Astrocyte (in vitro differentiated cells and primary cell): Measurements from ENCODE around the gene JMJD6. TPM values are rescaled to one million over a fixed set of nuclear protein-coding genes. Genes with fewer than 3 reads are reported as not detected.

ENCODE experiments used
- DNase-seq: peaks from one replicate; pipeline ENCODE4 v3.0.0-alpha.2; 2010; ENCODE audit warnings: low read depth
- FAIRE-seq: peaks from 2 replicates; lab custom pipeline; 2011; peaks lifted over from hg19 to GRCh38; lab: Jason Lieb, UNC
- H2AFZ ChIP-seq: 2 replicates; pipeline ENCODE4 v1.6.0; 2012; ENCODE audit warnings: low read depth, low read length, inconsistent platforms
- H3K27ac ChIP-seq: 2 replicates; pipeline ENCODE4 v1.5.1; 2011; ENCODE audit warnings: low read depth, low read length, inconsistent platforms
- H3K27me3 ChIP-seq: 2 replicates; pipeline ENCODE4 v1.6.0; 2011; ENCODE audit warnings: low read length, inconsistent platforms; ENCODE audit not compliant: insufficient read depth
- H3K36me3 ChIP-seq: 2 replicates; pipeline ENCODE4 v1.5.1; 2011; ENCODE audit warnings: low read length, inconsistent platforms; ENCODE audit not compliant: insufficient read depth
- H3K4me1 ChIP-seq: 2 replicates; pipeline ENCODE4 v1.5.1; 2011; ENCODE audit warnings: low read length, inconsistent platforms; ENCODE audit not compliant: insufficient read depth
- H3K4me2 ChIP-seq: 2 replicates; pipeline ENCODE4 v1.6.0; 2012; ENCODE audit warnings: low read length, inconsistent platforms
- H3K4me3 ChIP-seq: 2 replicates; pipeline ENCODE4 v1.5.1; 2011; ENCODE audit warnings: low read depth, mild to moderate bottlenecking, low read length, inconsistent platforms; ENCODE audit not compliant: insufficient read depth
- H3K79me2 ChIP-seq: 2 replicates; pipeline ENCODE4 v1.6.0; 2012; ENCODE audit warnings: mild to moderate bottlenecking, low read length, inconsistent platforms; ENCODE audit not compliant: insufficient read depth
- H3K9ac ChIP-seq: 2 replicates; pipeline ENCODE4 v1.6.0; 2012; ENCODE audit warnings: mild to moderate bottlenecking, low read length, inconsistent platforms
- H3K9me3 ChIP-seq: 2 replicates; pipeline ENCODE4 v1.5.1; 2012; ENCODE audit warnings: low read depth, mild to moderate bottlenecking, low read length, inconsistent platforms; ENCODE audit not compliant: insufficient read depth
- H4K20me1 ChIP-seq: 2 replicates; pipeline ENCODE4 v1.6.0; 2012; ENCODE audit warnings: low read length, inconsistent platforms; ENCODE audit not compliant: insufficient read depth
- H3K27ac Mint-ChIP-seq: one replicate; pipeline ENCODE4 v1.8.0; 2021; ENCODE audit warnings: mild to moderate bottlenecking, mixed read lengths; ENCODE audit not compliant: unreplicated experiment
- H3K27me3 Mint-ChIP-seq: one replicate; pipeline ENCODE4 v1.8.0; 2021; ENCODE audit warnings: low read depth, mixed read lengths; ENCODE audit not compliant: unreplicated experiment
- H3K36me3 Mint-ChIP-seq: one replicate; pipeline ENCODE4 v1.8.0; 2021; ENCODE audit warnings: low read depth, mixed read lengths; ENCODE audit not compliant: unreplicated experiment
- H3K4me1 Mint-ChIP-seq: one replicate; pipeline ENCODE4 v1.8.0; 2021; ENCODE audit warnings: low read depth, mixed read lengths; ENCODE audit not compliant: unreplicated experiment
- H3K4me3 Mint-ChIP-seq: one replicate; pipeline ENCODE4 v1.8.0; 2021; ENCODE audit warnings: mild to moderate bottlenecking, moderate library complexity, mixed read lengths; ENCODE audit not compliant: unreplicated experiment
- H3K9me3 Mint-ChIP-seq: one replicate; pipeline ENCODE4 v1.8.0; 2021; ENCODE audit warnings: mild to moderate bottlenecking, mixed read lengths; ENCODE audit not compliant: unreplicated experiment
- CTCF ChIP-seq: IDR thresholded peaks from 2 replicates; pipeline ENCODE4 v1.5.1; 2011; ENCODE audit warnings: low read depth, mild to moderate bottlenecking, inconsistent platforms, low read length, moderate library complexity; ENCODE audit not compliant: insufficient read depth
- EZH2 ChIP-seq: IDR thresholded peaks from 2 replicates; pipeline ENCODE4 v1.6.1; 2012; ENCODE audit warnings: mild to moderate bottlenecking, low read length, inconsistent platforms; ENCODE audit not compliant: insufficient read depth
- total RNA-seq: library from RNA; stranded (reverse); gene quantifications from 2 replicates; pipeline ENCODE4 v1.2.1, GENCODE V29; 2021

JMJD6 gene
- total RNA-seq, 1 donor from 2014 or later, result 45.5 TPM

- Histone ChIP-seq H3K27ac (no peak overlapping the region), H3K4me3 (no peak overlapping the region), H3K9me3 (no peaks in the 10 kb centered on the region), H3K9ac (no peak overlapping the region), H3K27me3 (no peaks in the 10 kb centered on the region), H4K20me1 (peaks cover 71% of the 10 kb centered on the region), H3K4me2 (no peak overlapping the region), H3K4me1 (peaks cover 28% of the 10 kb centered on the region), H2AFZ (no peak overlapping the region), H3K79me2 (peaks cover 56% of the 10 kb centered on the region), H3K36me3 (peaks cover 58% of the 10 kb centered on the region)
- DNase-seq (no peak), FAIRE-seq (no peak)
- Mint-ChIP-seq H3K4me3 (no peak overlapping the region), H3K9me3 (no peaks in the 10 kb centered on the region), H3K27me3 (no peaks in the 10 kb centered on the region), H3K4me1 (peaks cover 23% of the 10 kb centered on the region), H3K27ac (peak overlapping the region; percentile 34), H3K36me3 (peaks cover 20% of the 10 kb centered on the region)
- no peak for TF ChIP-seq CTCF
- TF ChIP-seq EZH2, result no peak
These were observed 7.9 kb downstream of the JMJD6 start for GRCh38 chr17:76718516-76718915.

DNA sequence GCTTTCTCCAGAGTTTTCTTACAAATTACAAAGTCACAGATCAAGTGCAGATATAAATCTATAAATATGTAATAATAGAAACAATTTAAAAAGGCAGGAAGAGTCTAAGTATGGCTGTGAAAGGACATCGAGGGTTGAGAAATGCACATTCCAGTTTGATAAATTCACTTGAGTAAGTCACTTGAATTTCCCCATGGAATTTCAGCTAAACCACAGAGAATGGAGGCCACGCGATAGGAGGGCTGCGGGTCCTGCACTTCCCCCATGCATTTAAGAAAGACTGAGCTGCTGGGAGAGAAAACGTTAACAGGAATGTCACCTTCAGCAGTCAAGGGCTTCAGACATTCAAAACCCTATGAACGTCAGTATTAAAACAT is 9.6 kb downstream of the JMJD6 start:
- H3K27me3 Mint-ChIP-seq, result no peaks in the 10 kb centered on the region
- H3K4me1 Mint-ChIP-seq, result peaks cover 23% of the 10 kb centered on the region
- Histone ChIP-seq H3K27me3 (no peaks in the 10 kb centered on the region), H3K9ac (peak overlapping the region; percentile 86), H3K79me2 (peaks cover 53% of the 10 kb centered on the region), H3K9me3 (no peaks in the 10 kb centered on the region), H3K4me2 (peak overlapping the region; percentile 78), H3K4me1 (peaks cover 29% of the 10 kb centered on the region), H2AFZ (no peak overlapping the region), H3K27ac (peak overlapping the region; percentile 99), H3K4me3 (peak overlapping the region; percentile 40), H4K20me1 (peaks cover 70% of the 10 kb centered on the region), H3K36me3 (peaks cover 52% of the 10 kb centered on the region)
- no peak for FAIRE-seq
- peaks cover 19% of the 10 kb centered on the region for H3K36me3 Mint-ChIP-seq
- no peaks in the 10 kb centered on the region for H3K9me3 Mint-ChIP-seq
- TF ChIP-seq EZH2, result no peak
- TF ChIP-seq CTCF, result no peak
- peak; percentile 95 for DNase-seq
- H3K4me3 Mint-ChIP-seq, result peak overlapping the region; percentile 69
- peak overlapping the region; percentile 97 for H3K27ac Mint-ChIP-seq

- peak overlapping the region; percentile 86 for H3K9ac ChIP-seq
- H3K36me3 ChIP-seq, result peaks cover 47% of the 10 kb centered on the region
- H2AFZ ChIP-seq, result no peak overlapping the region
- H3K4me2 ChIP-seq, result peak overlapping the region; percentile 78
- H3K27ac Mint-ChIP-seq, result peak overlapping the region; percentile 97
- H3K4me1 Mint-ChIP-seq, result peaks cover 23% of the 10 kb centered on the region
- no peaks in the 10 kb centered on the region for H3K9me3 ChIP-seq
- H3K27me3 ChIP-seq, result no peaks in the 10 kb centered on the region
- H3K9me3 Mint-ChIP-seq, result no peaks in the 10 kb centered on the region
- H3K4me3 ChIP-seq, result peak overlapping the region; percentile 40
- H3K79me2 ChIP-seq, result peaks cover 53% of the 10 kb centered on the region
- peak overlapping the region; percentile 99 for H3K27ac ChIP-seq
- peak overlapping the region; percentile 47 for H3K4me3 Mint-ChIP-seq
- H4K20me1 ChIP-seq, result peaks cover 70% of the 10 kb centered on the region
- FAIRE-seq, result peak; percentile 96
- TF ChIP-seq EZH2, result no peak
- no peak for TF ChIP-seq CTCF
- peaks cover 35% of the 10 kb centered on the region for H3K4me1 ChIP-seq
- no peaks in the 10 kb centered on the region for H3K27me3 Mint-ChIP-seq
- peak; percentile 100 for DNase-seq
- peaks cover 14% of the 10 kb centered on the region for H3K36me3 Mint-ChIP-seq
These were observed 10.1 kb downstream of the JMJD6 start for GRCh38 chr17:76716146-76716838.
